T-cell (primary cell): ENCODE results near the gene SLC22A14. TPM values are rescaled to one million over a fixed set of nuclear protein-coding genes. Genes with fewer than 3 reads are reported as not detected.
A peak's percentile ranks its signal among the peaks of the same experiment; 100 is the strongest.
"Not testable (repeated sequence)": the region's sequence is repeated elsewhere in the genome, so short reads cannot be mapped to it uniquely, and the experiment has no call there.

ENCODE experiments used
- ATAC-seq, 4 experiments: fragments of 200-7000 bp in 3 of 4; fragments of 150-1000 bp in 1 of 4; cut with Tn5 transposase; replicated peaks in 1 of 4; 1 replicate in 3 of 4; 2 replicates in 1 of 4; pipeline ENCODE4 v1.10.0; 2021; ENCODE audit warnings: moderate library complexity in 3 of 4, mild to moderate bottlenecking in 2 of 4, moderate number of reproducible peaks in 1 of 4
- CTCF ChIA-PET, 2 donors: fragments of 300-600 bp; sonication (Branson Sonifier 250); formaldehyde crosslinking; loops; one replicate each; lab custom pipeline; 2022; ENCODE audit warnings: antibody characterized with exemption in 2 of 2; lab: Charles Lee
- POLR2A ChIA-PET, 2 donors: fragments of 300-600 bp; sonication (Branson Sonifier 250); formaldehyde crosslinking; loops; one replicate each; lab custom pipeline; 2022; ENCODE audit warnings: antibody characterized with exemption in 2 of 2; lab: Charles Lee
- DNase-seq, 35 experiments: peaks; one replicate each; pipeline versions ENCODE4 v3.0.0 to v3.0.0-alpha.2; 2013 to 2023
- H3K27ac ChIP-seq: one replicate; pipeline ENCODE4 v1.5.1; 2013; ENCODE audit warnings: low read length
- H3K27me3 ChIP-seq, 2 experiments: replicated peaks in 1 of 2; 1 replicate in 1 of 2; 2 replicates in 1 of 2; pipeline versions ENCODE4 v1.6.1 to v1.7.0; 2013; ENCODE audit warnings: low read length in 1 of 2, mixed read lengths in 1 of 2; ENCODE audit not compliant: control insufficient read depth in 2 of 2, insufficient read depth in 2 of 2; ENCODE audit errors: extremely low read depth in 1 of 2
- H3K36me3 ChIP-seq, 2 donors: 1 replicate in 1 of 2; 2 replicates in 1 of 2; pipeline versions ENCODE4 v1.6.1 to v1.7.0; 2013; ENCODE audit warnings: low read length in 1 of 2; ENCODE audit not compliant: control insufficient read depth in 2 of 2, insufficient read depth in 1 of 2; ENCODE audit errors: extremely low read depth in 1 of 2
- H3K4me1 ChIP-seq, 2 experiments: 1 replicate in 1 of 2; 2 replicates in 1 of 2; pipeline versions ENCODE4 v1.6.1 to v1.7.0; 2013; ENCODE audit warnings: low read length in 2 of 2, mixed read lengths in 1 of 2; ENCODE audit not compliant: insufficient read depth in 2 of 2, control insufficient read depth in 1 of 2; ENCODE audit errors: extremely low read depth in 1 of 2
- H3K4me3 ChIP-seq, 2 donors: 1 replicate in 1 of 2; 2 replicates in 1 of 2; pipeline versions ENCODE4 v1.5.1 to v1.7.0; 2013; ENCODE audit warnings: mild to moderate bottlenecking in 2 of 2, low read length in 1 of 2, moderate library complexity in 1 of 2; ENCODE audit not compliant: control insufficient read depth in 1 of 2; ENCODE audit errors: extremely low read depth in 1 of 2
- H3K9me3 ChIP-seq: 2 replicates; pipeline ENCODE4 v1.7.0; 2013
- H3K27ac Mint-ChIP-seq, 2 donors: one replicate each; pipeline ENCODE4 v1.8.0; 2020 to 2021; ENCODE audit warnings: mild to moderate bottlenecking in 2 of 2, mixed read lengths in 2 of 2
- H3K27me3 Mint-ChIP-seq, 2 donors: one replicate each; pipeline ENCODE4 v1.8.0; 2021 to 2022; ENCODE audit warnings: mixed read lengths in 2 of 2
- H3K36me3 Mint-ChIP-seq: one replicate; pipeline ENCODE4 v1.8.0; 2021; ENCODE audit warnings: mixed read lengths
- H3K4me1 Mint-ChIP-seq, 3 donors: one replicate each; pipeline ENCODE4 v1.8.0; 2020 to 2022; ENCODE audit warnings: mixed read lengths in 3 of 3, mild to moderate bottlenecking in 1 of 3
- H3K4me3 Mint-ChIP-seq, 3 donors: one replicate each; pipeline ENCODE4 v1.8.0; 2020 to 2022; ENCODE audit warnings: mild to moderate bottlenecking in 3 of 3, mixed read lengths in 3 of 3, moderate library complexity in 3 of 3
- H3K9me3 Mint-ChIP-seq, 3 donors: one replicate each; pipeline ENCODE4 v1.8.0; 2020 to 2022; ENCODE audit warnings: mixed read lengths in 3 of 3
- WGBS: methylation state at CpG from one replicate; pipeline ENCODE4 v1.1.5; 2013; ENCODE audit warnings: missing lambda C conversion rate; ENCODE audit not compliant: insufficient coverage; 5-methylcytosine and 5-hydroxymethylcytosine counted together
- total RNA-seq, 35 experiments: library from RNA in 6 of 35; stranded (reverse) in 6 of 35; fragments of 120-200 nt in 1 of 35; gene quantifications; one replicate each; pipeline versions ENCODE4 v1.2.1 to v1.2.4 and lab custom pipeline; 2013 to 2026

Gene SLC22A14
- total RNA-seq (under 1 TPM in 1 of 5 donors, not detected in 4; 0.10 TPM), total RNA-seq (lab: John Stamatoyannopoulos, UW) (0 to 0.34 (median 0.06) reads per million in 29 experiments)
- not detected for total RNA-seq (2013)

GRCh38 chr3:38281895-38282686, at the start of gene SLC22A14:
Gene SLC22A14, plus strand, starts transcription at chr3:38282294. Its CDS starts 23,733 bp downstream, at chr3:38306027.
- Mint-ChIP-seq H3K4me3 (no peak within 1 kb of the TSS), H3K27ac (no peak within 1 kb of the TSS), H3K9me3 (no peaks in the 10 kb centered on the region), H3K36me3 (peaks cover 15% of the 10 kb centered on the region), H3K4me1 (no peaks in the 10 kb centered on the region), H3K27me3 (no peaks in the 10 kb centered on the region)
- Histone ChIP-seq H3K36me3 (no peaks in the 10 kb centered on the region), H3K4me1 (no peaks in the 10 kb centered on the region), H3K27ac (no peak within 1 kb of the TSS), H3K27me3 (no peaks in the 10 kb centered on the region), H3K4me3 (no peak within 1 kb of the TSS), H3K9me3 (no peaks in the 10 kb centered on the region)
- ChIA-PET CTCF (no interaction called here), POLR2A (no interaction called here)
- 98% methylated on average over 9 of the region's 14 CpGs for WGBS
- DNase-seq (no peak), ATAC-seq (no peak)

- ATAC-seq, result no peak
- Mint-ChIP-seq H3K27me3 (no peaks in the 10 kb centered on the region), H3K4me3 (no peak overlapping the region), H3K27ac (peak overlapping the region in 1 of 2 donors; percentile 34), H3K9me3 (peaks cover 4 to 28% (median 8%) of the 10 kb centered on the region in 3 donors), H3K4me1 (no peaks in the 10 kb centered on the region), H3K36me3 (peaks cover 77% of the 10 kb centered on the region)
- no peaks in the 10 kb centered on the region for H3K27me3 ChIP-seq
- POLR2A ChIA-PET, result no interaction called here
- peaks cover 10% of the 10 kb centered on the region for H3K9me3 ChIP-seq
- WGBS, result 100% methylated on average over 1 of the region's 2 CpGs
- no peak overlapping the region for H3K4me3 ChIP-seq
- CTCF ChIA-PET, result interaction anchor here (0.5 to 1.2 kb wide), 3 partner anchors 9 to 406 kb away, joined by 3 to 4 read pairs (median 4); no protein-coding TSS in a partner anchor
- no peaks in the 10 kb centered on the region for H3K4me1 ChIP-seq
- no peak for DNase-seq
- H3K27ac ChIP-seq, result no peak overlapping the region
- H3K36me3 ChIP-seq, result peaks cover 6 to 42% of the 10 kb centered on the region in 2 donors
Measured at GRCh38 chr3:38232701-38233100, 49.4 kb upstream of the SLC22A14 start.

- H3K27me3 Mint-ChIP-seq, result no peaks in the 10 kb centered on the region
- no peak for ATAC-seq
- no peaks in the 10 kb centered on the region for H3K4me1 ChIP-seq
- H3K4me3 Mint-ChIP-seq, result no peak overlapping the region
- POLR2A ChIA-PET, result no interaction called here
- no peak for DNase-seq
- CTCF ChIA-PET, result interaction anchor here in 1 of 2 donors (0.7 kb wide), 1 partner anchor 123 kb away, joined by 3 read pairs; no protein-coding TSS in a partner anchor
- peaks cover 14% of the 10 kb centered on the region for H3K9me3 ChIP-seq
- H3K4me1 Mint-ChIP-seq, result no peaks in the 10 kb centered on the region
- H3K4me3 ChIP-seq, result no peak overlapping the region
- H3K36me3 Mint-ChIP-seq, result peaks cover 87% of the 10 kb centered on the region
- H3K36me3 ChIP-seq, result peaks cover 14 to 41% of the 10 kb centered on the region in 2 donors
- no peaks in the 10 kb centered on the region for H3K27me3 ChIP-seq
- peaks cover 4 to 47% (median 13%) of the 10 kb centered on the region in 3 donors for H3K9me3 Mint-ChIP-seq
- no peak overlapping the region for H3K27ac ChIP-seq
- peak overlapping the region in 1 of 2 donors; percentile 28 for H3K27ac Mint-ChIP-seq
Measured at GRCh38 chr3:38235466-38235865, 46.6 kb upstream of the SLC22A14 start.

GRCh38 chr3:38238416-38239008, 43.6 kb upstream of the SLC22A14 start:
- H3K27me3 ChIP-seq, result no peaks in the 10 kb centered on the region
- H3K9me3 Mint-ChIP-seq, result peaks cover 4 to 47% (median 13%) of the 10 kb centered on the region in 3 donors
- H3K4me1 ChIP-seq, result no peaks in the 10 kb centered on the region
- H3K27ac Mint-ChIP-seq, result no peak overlapping the region
- no peaks in the 10 kb centered on the region for H3K4me1 Mint-ChIP-seq
- ATAC-seq, result no peak
- ChIA-PET POLR2A (no interaction called here), CTCF (no interaction called here)
- H3K36me3 Mint-ChIP-seq, result peaks cover 79% of the 10 kb centered on the region
- peaks cover 11 to 32% of the 10 kb centered on the region in 2 donors for H3K36me3 ChIP-seq
- H3K27me3 Mint-ChIP-seq, result no peaks in the 10 kb centered on the region
- DNase-seq, result no peak
- no peak overlapping the region for H3K27ac ChIP-seq
- H3K9me3 ChIP-seq, result peaks cover 14% of the 10 kb centered on the region
- H3K4me3 ChIP-seq, result no peak overlapping the region
- no peak overlapping the region for H3K4me3 Mint-ChIP-seq
- no CpG with 5 or more reads among the region's 2 CpGs for WGBS

- H3K4me3 Mint-ChIP-seq, H3K27me3 Mint-ChIP-seq, H3K4me1 ChIP-seq, H3K27ac Mint-ChIP-seq, H3K27ac ChIP-seq, POLR2A ChIA-PET, H3K4me1 Mint-ChIP-seq, H3K9me3 ChIP-seq, H3K27me3 ChIP-seq, H3K4me3 ChIP-seq, DNase-seq, ATAC-seq: not testable (repeated sequence)
- peaks cover 0 to 17% (median 5%) of the 10 kb centered on the region in 3 donors for H3K9me3 Mint-ChIP-seq
- peaks cover 64% of the 10 kb centered on the region for H3K36me3 Mint-ChIP-seq
- H3K36me3 ChIP-seq, result peaks cover 8 to 35% of the 10 kb centered on the region in 2 donors
- CTCF ChIA-PET, result interaction anchor here in 1 of 2 donors (1.3 kb wide), 1 partner anchor 10 kb away, joined by 4 read pairs; no protein-coding TSS in a partner anchor
- WGBS, result no CpG with 5 or more reads among the region's 4 CpGs
Measured at GRCh38 chr3:38242812-38243211, 39.3 kb upstream of the SLC22A14 start.

GRCh38 chr3:38245930-38246329, 36.2 kb upstream of the SLC22A14 start:
- H3K36me3 Mint-ChIP-seq, result peaks cover 54% of the 10 kb centered on the region
- no CpG with 5 or more reads among the region's 4 CpGs for whole genome bisulfite sequencing
- Histone ChIP-seq H3K4me1 (no peaks in the 10 kb centered on the region), H3K27ac (no peak overlapping the region), H3K36me3 (peaks cover under 1 to 49% of the 10 kb centered on the region in 2 donors), H3K4me3 (no peak overlapping the region), H3K27me3 (no peaks in the 10 kb centered on the region), H3K9me3 (no peaks in the 10 kb centered on the region)
- ChIA-PET POLR2A (no interaction called here), CTCF (no interaction called here)
- no peaks in the 10 kb centered on the region for H3K9me3 Mint-ChIP-seq
- H3K4me1 Mint-ChIP-seq, result peaks cover 0 to 6% (median 3%) of the 10 kb centered on the region in 3 donors
- no peaks in the 10 kb centered on the region for H3K27me3 Mint-ChIP-seq
- H3K4me3 Mint-ChIP-seq, result no peak overlapping the region
- ATAC-seq (no peak), DNase-seq (no peak)
- no peak overlapping the region for H3K27ac Mint-ChIP-seq
